SH-SY5Y (cell line): ENCODE results near the gene GRM8.

Source experiments
- GATA2 ChIP-seq: IDR thresholded peaks from 2 replicates; pipeline ENCODE4 v1.6.1; 2011; ENCODE audit warnings: mild to moderate bottlenecking, low read depth, low read length
- GATA3 ChIP-seq: IDR thresholded peaks from 2 replicates; pipeline ENCODE4 v1.6.1; 2011; ENCODE audit warnings: low read depth, mild to moderate bottlenecking, low read length, moderate library complexity

- no peak for TF ChIP-seq GATA2
- no peak for TF ChIP-seq GATA3
Measured at GRCh38 chr7:126685018-126685573, 567.6 kb downstream of the GRM8 start.
